ENCODE results near the gene GALNT13. TPM values are rescaled to one million over a fixed set of nuclear protein-coding genes. Genes with fewer than 3 reads are reported as not detected.
A peak's percentile ranks its signal among the peaks of the same experiment; 100 is the strongest.

The GALNT13 gene
- total and polyA plus RNA-seq, 2 of the 13 experiments (the other 11 are each of a cell fraction or from before 2014, with no cell fraction given) = 1.3 to 5.0 TPM

DNA sequence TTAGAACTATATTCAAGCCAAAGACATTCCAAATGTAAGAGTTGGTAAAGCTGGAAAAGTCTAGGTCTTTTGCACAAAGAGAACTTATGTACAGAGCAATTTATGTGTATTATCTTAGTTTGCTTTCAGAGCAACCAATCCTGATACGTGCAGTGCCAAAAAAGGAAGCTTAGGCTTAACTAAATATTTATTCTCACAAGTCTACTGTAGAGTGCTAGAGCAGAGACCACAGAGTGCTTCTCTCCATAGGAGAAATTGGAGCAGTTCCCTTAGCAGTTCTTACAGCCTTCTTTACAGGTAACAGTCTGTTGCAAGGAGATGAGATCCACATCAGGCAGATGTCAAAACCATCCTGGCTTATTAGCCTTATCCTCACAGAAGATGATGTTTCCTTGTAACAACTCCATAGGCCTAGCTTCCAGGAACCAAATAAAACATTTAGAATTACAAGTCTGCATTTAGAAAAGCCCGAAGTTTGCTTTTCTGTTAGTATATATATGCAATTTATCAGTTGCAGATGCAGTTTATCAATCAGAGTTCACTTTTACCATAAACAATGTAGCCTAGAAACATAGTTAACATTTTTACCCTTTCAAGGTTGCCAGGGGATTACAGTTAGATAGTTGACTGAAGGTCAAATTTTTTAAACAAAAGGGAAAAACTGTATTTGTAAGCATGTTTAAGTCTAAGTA is 576.2 kb downstream of the GALNT13 start (continued):
- TF ChIP-seq, protein P1, sequence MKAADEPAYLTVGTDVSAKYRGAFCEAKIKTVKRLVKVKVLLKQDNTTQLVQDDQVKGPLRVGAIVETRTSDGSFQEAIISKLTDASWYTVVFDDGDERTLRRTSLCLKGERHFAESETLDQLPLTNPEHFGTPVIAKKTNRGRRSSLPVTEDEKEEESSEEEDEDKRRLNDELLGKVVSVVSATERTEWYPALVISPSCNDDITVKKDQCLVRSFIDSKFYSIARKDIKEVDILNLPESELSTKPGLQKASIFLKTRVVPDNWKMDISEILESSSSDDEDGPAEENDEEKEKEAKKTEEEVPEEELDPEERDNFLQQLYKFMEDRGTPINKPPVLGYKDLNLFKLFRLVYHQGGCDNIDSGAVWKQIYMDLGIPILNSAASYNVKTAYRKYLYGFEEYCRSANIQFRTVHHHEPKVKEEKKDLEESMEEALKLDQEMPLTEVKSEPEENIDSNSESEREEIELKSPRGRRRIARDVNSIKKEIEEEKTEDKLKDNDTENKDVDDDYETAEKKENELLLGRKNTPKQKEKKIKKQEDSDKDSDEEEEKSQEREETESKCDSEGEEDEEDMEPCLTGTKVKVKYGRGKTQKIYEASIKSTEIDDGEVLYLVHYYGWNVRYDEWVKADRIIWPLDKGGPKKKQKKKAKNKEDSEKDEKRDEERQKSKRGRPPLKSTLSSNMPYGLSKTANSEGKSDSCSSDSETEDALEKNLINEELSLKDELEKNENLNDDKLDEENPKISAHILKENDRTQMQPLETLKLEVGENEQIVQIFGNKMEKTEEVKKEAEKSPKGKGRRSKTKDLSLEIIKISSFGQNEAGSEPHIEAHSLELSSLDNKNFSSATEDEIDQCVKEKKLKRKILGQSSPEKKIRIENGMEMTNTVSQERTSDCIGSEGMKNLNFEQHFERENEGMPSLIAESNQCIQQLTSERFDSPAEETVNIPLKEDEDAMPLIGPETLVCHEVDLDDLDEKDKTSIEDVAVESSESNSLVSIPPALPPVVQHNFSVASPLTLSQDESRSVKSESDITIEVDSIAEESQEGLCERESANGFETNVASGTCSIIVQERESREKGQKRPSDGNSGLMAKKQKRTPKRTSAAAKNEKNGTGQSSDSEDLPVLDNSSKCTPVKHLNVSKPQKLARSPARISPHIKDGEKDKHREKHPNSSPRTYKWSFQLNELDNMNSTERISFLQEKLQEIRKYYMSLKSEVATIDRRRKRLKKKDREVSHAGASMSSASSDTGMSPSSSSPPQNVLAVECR (CRISPR knock-in tag; IDR thresholded peaks at IDR 0.05; ENCODE audit: borderline replicate concordance) = peak; percentile 19; the same call in 1 of the 2 replicates
- TF ChIP-seq ARNT (IDR thresholded peaks at IDR 0.05) = no peak
- TF ChIP-seq, protein P2, sequence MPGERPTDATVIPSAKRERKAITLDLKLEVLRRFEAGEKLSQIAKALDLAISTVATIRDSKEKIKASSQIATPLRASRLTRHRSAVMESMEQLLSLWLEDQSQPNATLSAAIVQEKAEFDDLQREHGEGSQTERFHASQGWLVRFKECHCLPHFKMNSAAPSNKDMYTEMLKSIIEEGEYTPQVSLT (CRISPR knock-in tag; IDR thresholded peaks at IDR 0.05; ENCODE audit: borderline replicate concordance, low read depth) = no peak
- TF ChIP-seq PCBP1 (IDR thresholded peaks at IDR 0.05; ENCODE audit: borderline replicate concordance, low read depth, low read length) = no peak
- TF ChIP-seq ZNF619 (CRISPR knock-in tag; IDR thresholded peaks at IDR 0.05) = no peak
- no peak for TF ChIP-seq KDM4B (CRISPR knock-in tag; IDR thresholded peaks at IDR 0.05)
- TF ChIP-seq ZNF138 (CRISPR knock-in tag; IDR thresholded peaks at IDR 0.05; ENCODE audit: low read depth) = no peak
- no peak for TF ChIP-seq REL (CRISPR knock-in tag; conservative IDR thresholded peaks at IDR 0.05)
- no peak for TF ChIP-seq ZBTB38 (CRISPR knock-in tag; IDR thresholded peaks at IDR 0.05)
- TF ChIP-seq, protein P3, sequence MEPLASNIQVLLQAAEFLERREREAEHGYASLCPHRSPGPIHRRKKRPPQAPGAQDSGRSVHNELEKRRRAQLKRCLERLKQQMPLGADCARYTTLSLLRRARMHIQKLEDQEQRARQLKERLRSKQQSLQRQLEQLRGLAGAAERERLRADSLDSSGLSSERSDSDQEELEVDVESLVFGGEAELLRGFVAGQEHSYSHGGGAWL (CRISPR knock-in tag; IDR thresholded peaks at IDR 0.05) = no peak
- no peak for TF ChIP-seq SRSF1 (optimal IDR thresholded peaks at IDR 0.05; ENCODE audit: low read depth, low read length)
- peak in 1 of 2 experiments; percentile 87; a peak in 2 of 4 replicates for TF ChIP-seq EP300 (IDR thresholded peaks at IDR 0.05; ENCODE audit: low read depth in 2 of 2, low read length in 2 of 2)
- no peak for TF ChIP-seq EP300 (CRISPR knock-in tag; IDR thresholded peaks at IDR 0.05; ENCODE audit: borderline replicate concordance)
- TF ChIP-seq, protein P4, sequence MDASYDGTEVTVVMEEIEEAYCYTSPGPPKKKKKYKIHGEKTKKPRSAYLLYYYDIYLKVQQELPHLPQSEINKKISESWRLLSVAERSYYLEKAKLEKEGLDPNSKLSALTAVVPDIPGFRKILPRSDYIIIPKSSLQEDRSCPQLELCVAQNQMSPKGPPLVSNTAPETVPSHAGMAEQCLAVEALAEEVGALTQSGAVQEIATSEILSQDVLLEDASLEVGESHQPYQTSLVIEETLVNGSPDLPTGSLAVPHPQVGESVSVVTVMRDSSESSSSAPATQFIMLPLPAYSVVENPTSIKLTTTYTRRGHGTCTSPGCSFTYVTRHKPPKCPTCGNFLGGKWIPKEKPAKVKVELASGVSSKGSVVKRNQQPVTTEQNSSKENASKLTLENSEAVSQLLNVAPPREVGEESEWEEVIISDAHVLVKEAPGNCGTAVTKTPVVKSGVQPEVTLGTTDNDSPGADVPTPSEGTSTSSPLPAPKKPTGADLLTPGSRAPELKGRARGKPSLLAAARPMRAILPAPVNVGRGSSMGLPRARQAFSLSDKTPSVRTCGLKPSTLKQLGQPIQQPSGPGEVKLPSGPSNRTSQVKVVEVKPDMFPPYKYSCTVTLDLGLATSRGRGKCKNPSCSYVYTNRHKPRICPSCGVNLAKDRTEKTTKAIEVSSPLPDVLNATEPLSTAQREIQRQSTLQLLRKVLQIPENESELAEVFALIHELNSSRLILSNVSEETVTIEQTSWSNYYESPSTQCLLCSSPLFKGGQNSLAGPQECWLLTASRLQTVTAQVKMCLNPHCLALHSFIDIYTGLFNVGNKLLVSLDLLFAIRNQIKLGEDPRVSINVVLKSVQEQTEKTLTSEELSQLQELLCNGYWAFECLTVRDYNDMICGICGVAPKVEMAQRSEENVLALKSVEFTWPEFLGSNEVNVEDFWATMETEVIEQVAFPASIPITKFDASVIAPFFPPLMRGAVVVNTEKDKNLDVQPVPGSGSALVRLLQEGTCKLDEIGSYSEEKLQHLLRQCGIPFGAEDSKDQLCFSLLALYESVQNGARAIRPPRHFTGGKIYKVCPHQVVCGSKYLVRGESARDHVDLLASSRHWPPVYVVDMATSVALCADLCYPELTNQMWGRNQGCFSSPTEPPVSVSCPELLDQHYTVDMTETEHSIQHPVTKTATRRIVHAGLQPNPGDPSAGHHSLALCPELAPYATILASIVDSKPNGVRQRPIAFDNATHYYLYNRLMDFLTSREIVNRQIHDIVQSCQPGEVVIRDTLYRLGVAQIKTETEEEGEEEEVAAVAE (CRISPR knock-in tag; IDR thresholded peaks at IDR 0.05; ENCODE audit: borderline replicate concordance) = no peak
- TF ChIP-seq ZNF33B (CRISPR knock-in tag; IDR thresholded peaks at IDR 0.05) = 0 out of 2 replicates have a peak, but pooled peaks have one; percentile 42
